DMS 273 (cell line): ENCODE results near the gene DISP3.

Experiments
- DNase-seq: peaks from one replicate; lab custom pipeline; 2025; ENCODE audit not compliant: unreplicated experiment; lab: John Stamatoyannopoulos, UW

The DISP3 gene

DNA sequence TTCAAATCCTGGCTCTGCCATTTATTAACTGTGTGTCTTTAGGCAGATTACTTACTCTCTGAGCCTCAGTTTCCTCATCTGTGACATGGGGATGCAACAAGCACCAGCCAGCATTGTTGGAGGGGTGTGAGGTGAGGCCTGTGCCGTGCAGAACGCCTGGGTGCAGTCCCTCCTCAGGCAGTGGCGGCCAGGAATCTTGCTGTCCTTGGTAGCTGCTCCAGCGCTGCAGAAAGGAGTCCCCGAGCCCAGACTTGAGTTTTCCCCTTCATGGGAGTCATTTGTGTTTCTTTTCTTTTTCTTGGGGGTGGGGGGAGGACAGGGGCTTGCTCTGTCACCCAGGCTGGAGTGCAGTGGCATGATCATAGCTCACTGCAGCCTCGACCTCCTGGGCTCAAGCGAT is 46.6 kb downstream of the DISP3 start:
- DNase-seq, result no peak

DNA sequence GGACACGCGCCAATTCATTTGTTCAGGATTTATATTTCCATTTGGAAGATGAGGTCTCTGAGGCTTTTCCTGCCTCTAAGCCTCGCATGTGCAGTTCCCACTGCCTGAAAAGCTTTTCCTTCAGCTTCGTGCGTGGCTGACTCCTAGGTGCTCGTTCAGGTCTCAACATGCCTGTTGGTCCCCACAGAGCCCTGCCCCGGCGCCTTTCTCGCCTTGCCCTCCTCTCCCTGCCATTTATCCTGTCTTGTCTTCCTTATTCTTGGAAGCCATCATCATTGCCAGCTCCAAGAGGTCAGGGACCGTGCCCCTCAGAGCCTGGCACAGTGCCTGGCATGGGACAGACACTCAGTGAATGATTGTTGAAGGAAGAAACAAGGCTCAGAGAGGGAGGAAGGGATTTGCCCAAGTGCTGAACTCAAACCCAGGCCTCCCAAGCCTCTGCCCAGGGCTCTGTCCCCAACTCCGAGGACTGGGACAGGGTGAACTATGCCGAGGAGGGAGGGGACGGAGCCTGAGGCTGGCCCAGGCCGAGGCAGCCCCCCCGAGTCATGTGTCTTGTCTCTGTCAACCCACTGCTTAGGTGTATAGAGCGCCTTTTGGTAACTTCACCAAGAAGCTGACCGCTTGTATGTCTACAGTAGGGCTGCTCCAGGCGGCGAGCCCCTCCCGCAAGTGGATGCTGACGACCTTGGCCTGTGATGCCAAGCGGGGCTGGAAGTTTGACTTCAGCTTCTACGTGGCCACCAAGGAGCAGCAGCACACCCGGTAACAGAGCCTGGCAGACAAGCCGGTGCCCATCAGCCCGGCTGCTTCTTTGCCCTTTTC is 47.3 kb downstream of the DISP3 start:
- DNase-seq, result no peak

DNA sequence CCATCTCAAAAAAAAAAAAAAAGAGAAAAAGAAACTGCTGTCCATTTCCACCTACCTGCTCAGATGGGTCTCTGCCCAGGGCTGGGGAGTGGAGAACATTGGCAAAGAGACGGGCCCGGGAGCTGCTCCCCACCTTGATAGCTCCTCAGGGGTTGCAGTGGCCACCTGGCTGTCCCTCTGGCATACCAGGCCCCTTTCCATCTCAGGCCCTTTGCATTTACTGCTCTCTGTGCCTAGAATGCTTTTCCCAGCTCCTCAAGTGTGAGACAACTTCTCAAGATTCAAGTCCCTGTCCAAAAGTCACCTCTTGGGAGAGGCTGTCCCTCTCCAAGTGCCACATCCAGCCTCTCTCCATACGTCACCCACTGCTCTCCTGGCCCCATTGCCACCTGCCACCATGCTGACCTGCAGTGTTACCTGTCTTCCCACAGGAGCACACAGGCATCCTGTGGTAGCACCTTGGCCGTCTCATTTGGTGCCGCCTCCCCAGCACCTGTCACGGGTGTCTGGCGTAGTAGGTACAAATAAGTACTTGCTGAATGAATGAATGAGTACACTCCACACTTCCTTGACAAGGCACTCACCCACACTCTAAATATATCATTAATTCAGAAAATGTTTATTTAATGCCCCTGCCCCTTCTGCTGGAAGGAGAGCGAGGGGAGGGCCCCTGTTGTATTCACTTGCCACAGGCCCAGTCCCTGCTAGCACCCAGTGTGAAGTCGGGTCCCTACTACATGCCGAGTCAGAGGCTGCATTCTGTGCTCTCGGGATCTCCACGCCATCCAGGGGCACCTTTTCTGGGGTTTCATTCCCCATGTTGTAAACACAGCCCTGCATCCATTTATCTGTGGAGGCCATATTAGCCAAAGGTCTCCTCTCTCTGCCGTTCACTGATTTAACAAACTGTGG is 48.8 kb downstream of the DISP3 start:
- no peak for DNase-seq

DNA sequence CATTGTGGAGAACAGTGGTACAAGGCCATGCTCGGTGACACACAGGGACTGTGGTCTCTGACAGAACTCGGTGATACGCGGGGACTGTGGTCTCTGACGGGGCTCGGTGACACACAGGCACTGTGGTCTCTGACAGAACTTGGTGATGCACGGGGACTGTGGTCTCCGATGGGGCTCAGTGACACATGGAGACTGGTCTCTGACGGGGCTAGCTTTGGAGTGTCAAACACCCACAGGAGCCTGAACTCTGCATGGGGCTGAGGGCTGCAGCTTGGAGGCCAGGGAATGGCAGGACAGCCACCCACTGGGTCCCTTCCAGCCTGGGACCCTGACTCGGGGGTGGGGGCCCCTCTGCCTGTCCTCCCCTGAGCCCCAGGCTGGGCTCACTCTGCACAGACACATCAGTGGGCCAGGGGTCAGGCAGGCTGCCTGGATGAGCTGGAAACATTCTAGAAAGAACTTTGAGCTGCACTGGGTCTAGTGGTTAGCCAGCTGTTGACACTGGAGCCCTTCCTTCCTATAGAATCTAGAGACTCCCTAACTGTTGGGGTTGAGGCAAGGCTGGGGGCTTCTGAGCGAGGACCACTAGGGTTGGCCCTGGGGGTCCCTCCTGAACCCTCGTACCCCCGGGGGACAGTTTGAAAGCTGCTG is 49.8 kb downstream of the DISP3 start:
- DNase-seq, result no peak

DNA sequence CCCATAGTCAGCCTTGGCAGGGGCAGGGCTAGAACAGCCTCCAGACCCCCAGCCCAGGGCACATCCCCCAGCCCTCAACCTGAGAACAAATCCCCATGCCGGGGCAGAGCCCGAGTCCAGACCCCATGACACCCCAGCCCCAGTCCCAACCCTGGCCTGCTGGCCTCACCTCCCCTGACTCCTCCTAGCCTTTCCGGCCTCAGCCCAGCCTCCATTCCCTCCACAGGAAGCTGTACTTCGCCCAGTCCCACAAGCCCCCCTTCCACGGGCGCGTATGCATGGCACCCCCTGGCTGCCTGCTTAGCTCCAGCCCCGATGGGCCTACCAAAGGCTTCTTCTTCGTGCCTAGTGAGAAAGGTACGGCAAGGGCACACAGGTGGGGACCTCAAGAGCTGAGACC is 50.4 kb downstream of the DISP3 start:
- no peak for DNase-seq

DNA sequence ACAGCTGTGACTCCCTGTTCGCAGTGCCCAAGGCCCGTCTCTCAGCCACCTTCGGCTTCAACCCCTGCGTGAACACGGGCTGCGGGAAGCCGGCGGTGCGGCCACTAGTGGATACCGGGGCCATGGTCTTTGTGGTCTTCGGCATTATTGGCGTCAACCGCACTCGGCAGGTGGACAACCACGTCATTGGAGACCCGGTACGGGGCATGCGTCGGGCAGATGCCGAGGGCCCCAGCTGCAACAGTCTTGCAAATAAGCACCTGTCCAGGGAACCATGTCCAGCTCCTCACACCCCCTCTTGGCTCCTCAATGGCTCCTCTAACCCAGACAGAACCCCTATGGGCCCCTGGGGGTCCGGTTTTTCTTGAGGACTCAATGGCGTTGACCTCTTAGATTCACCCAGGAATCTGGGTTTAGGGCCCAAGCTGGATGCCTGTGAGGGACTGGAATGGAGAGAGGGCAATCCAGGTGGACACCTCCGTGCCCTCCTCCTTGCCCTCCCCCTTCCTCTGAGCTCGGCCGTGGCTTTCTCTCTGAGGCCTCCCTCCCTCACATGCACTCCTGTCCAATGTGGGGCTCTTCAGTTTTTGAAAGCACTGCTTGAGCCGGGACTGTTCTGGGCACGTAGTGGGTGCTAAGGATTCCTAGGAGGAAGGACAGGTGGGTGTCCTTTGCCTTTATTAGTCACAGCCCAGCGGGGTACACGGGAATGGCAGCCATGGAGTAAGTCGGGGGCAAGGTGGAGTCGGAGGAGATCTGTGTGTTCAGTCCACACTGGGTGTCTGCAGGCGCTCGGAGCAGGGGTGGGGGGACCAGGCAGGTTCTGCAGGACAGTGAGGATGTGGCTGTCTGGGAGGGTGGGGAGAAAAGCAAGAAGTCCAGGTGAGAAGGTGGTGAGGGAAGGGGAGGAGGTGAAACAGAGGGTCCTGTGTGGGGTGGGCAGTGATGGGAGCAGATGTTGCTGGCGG is 51.1 kb downstream of the DISP3 start:
- DNase-seq, result no peak

DNA sequence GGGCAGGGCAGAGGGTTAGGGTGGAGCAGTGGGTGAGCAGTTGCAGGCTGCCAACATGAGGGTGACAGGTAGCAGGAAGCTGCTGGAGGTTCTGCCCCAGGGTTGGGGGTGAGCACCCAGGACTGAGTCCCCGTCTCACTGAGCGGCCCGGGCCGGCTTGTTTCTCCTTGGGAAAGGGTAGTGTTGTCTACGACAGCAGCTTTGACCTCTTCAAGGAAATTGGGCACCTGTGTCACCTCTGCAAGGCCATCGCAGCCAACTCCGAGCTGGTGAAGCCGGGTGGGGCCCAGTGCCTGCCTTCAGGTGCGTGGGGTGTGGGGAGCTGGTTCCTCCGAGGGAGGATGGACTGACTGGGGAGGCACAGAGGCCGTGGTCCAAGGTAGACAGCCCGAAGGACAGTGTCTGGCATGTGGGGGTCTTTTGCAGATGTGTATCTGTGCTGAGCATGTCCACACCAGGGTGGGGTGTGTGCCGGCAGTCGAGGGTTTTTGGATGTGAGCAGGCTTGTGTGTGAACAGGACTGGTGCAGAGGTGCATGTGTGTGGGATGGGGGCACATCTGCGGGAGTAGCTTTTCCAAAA is 51.9 kb downstream of the DISP3 start:
- DNase-seq, result no peak

DNA sequence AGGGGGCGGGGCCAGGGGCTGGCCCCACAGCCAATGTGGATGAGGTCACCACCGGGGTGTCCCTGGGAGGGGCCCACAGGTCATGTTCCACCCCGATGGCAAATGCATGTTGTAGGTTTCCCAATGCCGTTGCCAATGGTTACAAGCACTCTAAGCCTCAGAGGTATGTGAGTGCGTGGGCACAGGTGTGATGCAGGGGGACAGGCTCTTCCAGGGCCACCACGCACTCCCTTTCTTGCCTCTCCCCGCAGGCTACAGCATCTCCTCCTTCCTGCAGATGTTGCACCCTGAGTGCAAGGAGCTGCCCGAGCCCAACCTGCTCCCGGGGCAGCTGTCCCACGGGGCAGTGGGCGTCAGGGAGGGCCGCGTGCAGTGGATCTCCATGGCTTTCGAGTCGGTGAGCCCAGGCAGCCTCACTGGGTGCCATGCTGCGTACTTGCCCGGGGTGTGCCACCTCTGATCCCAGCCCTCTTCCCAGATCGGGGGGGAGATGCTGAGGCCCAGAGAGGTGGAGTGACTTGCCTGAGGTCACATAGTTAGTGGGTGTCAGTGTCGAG is 52.4 kb downstream of the DISP3 start:
- DNase-seq, result peak; percentile 24

DNA sequence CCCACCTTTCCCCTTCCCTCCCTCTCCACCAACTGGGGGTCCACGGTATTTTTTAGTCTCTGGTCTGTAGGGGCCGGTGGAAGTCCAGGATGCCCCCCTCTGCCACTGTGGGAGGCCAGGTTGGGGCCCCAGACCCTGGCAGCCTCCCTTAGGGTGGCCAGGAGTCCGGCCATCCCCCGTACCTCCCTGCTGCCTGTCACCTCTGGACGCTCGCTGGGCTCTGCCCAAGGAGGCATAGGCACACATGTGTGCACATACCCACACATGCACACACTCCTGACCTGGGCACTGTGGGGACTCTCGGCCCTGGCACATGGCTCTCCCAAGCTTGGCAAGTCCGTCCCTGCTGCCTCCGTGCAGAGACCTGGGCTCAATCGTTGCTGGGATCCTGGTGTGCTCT is 53.0 kb downstream of the DISP3 start:
- no peak for DNase-seq

DNA sequence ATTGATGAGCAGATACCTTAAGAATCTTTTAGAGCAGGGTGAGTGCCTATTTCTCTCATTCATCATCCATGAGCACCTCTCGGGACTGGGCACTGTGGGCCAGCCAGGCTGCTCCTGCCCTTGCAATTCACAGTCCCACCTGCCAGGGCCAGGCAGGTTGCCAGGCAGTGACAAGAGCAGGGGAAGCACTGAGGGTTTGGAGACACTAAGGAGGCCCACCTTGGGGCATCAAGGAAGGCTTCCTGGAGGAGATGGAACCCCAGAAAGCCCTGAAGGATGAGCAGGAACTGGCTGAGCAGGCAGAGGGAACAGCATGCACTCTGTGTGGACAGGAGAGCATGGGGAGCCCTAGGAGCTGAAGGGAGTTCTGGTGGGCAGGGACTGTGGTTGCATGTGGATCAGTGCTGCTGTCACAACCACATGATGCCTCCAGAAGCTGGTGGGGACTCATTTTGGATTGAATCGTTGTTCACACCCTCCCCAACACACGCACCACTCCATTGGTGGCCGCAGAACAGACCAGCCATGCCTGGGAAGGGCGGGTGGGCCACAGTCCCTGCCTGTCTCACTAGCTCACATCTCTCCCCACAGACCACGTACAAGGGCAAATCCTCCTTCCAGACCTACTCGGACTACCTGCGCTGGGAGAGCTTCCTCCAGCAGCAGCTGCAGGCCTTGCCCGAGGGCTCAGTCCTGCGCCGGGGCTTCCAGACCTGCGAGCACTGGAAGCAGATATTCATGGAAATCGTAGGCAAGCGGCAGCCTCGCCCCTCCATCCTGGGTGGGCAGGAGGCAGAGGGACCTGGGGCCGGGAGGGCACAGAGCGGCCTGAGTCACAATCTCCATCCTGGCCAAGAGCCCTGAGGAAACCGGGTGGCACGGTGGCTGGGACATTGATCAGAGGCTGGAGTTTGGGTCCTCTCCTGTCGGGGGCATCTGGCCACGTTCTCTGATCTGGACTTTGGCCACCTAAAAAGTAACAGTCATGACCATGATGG is 55.1 kb downstream of the DISP3 start:
- DNase-seq, result no peak

DNA sequence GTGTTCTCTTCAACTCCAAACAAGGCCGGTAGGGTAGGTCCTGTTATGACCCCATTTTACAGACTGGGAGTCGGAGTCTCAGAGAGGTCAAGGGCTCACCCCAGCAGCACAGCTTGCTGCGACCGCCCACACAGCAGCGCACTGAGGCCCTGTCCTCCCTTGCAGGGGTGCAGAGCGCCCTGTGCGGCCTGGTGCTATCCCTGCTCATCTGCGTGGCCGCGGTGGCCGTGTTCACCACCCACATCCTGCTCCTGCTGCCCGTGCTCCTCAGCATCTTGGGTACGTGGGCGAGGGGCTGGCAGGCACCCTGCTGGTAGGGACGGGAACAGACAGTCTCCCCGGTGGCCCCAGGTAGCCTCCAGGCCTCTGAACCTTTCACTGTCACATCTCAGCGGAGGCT is 55.9 kb downstream of the DISP3 start:
- DNase-seq, result no peak

DNA sequence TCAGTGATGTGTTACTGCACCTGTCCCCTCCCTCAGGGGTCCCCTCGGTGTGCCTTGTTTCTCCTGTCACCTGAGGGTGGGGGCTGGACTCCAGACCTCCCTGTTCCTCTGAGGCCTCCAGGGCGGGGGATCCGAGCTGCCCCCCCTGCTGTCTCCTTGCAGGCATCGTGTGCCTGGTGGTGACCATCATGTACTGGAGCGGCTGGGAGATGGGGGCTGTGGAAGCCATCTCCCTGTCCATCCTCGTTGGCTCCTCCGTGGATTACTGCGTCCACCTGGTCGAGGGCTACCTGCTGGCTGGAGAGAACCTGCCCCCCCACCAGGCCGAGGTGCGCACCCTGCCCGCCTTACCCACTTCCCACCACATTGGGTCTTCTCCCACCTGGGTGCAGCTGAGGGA is 56.4 kb downstream of the DISP3 start:
- no peak for DNase-seq

DNA sequence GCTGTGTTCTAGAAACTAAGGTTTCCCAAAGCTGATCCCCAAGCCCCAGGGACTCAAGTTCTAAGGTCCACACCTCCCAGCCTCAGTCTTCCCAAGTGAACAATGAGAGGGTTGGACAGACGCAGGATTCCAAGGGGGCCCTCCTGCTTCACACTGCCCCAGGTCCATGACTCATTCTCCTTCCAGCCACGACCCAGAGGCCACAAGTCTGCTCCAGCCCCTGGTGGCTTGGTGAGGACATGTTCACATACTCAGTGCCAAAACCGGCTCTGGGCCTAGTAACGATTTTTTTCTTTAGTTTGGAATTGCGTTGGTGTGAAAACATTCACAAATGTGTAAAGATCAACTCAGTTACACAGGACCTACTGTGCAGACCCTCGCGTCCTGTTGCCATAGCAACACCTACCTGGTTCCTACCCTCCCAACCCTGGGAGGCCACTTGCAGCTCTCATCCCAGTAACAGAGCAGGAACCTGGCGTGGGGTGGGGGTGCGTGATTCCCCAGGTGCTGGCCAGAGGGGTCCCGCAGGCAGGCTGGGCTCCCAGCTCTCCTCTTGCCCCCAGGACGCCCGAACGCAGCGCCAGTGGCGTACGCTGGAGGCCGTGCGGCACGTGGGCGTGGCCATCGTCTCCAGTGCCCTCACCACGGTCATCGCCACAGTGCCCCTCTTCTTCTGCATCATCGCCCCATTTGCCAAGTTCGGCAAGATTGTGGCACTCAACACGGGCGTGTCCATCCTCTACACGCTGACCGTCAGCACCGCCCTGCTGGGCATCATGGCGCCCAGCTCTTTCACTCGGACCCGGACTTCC is 57.0 kb downstream of the DISP3 start:
- peak; percentile 34 for DNase-seq

DNA sequence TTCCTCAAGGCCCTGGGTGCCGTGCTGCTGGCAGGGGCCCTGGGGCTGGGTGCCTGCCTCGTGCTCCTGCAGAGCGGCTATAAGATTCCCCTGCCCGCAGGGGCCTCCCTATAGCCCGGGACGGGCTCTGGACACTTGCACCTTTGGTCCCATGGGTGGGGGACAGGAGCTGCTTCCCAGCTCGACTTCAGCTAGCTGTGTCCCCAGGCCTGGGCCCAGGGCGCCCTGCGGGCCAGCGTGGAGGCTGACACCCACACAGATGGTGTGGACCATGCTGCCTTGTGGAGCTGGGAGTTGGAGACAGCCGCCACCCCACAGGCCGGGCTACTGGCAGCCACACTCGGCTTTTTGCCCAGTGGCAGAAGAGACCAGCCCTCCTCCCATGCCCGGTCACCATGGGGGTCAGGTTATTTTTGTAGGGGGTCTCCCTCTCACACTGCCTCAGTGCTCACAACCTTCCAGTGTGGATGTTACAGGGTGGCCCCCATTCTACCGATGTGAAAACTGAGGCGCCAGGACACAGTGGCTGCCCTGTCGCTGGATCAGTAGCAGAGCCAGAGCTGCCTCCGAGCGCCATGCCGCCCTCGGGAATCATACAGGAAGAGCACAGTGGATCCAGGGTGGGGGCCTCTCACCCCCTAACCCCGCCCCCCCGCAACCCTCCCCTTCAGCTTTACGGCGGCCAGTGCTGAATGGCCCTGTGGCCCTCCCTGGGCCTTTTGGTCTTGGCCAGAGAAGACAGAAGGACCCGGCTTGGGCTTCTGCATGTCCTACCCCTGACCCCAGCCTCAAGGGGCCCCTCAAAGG is 57.8 kb downstream of the DISP3 start:
- no peak for DNase-seq

DNA sequence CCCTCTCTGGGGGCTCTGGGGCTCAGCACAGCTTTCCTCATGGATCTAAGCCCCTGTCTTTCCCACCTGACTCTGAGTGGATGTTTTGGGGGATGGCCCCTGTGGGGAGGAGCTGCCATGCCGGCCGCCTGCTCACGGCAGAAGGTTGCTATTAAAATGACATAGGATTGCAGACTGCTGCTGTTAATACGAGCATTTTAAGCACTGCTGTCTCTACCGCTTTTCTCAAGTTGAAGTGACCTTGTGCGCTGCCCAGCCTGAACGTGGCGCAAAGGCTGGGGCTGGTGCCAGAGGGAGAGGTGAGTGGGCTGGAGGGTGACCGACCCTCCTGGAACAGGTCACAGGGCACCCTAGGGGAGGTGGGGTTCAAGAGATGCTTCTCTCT is 58.4 kb downstream of the DISP3 start:
- no peak for DNase-seq

DNA sequence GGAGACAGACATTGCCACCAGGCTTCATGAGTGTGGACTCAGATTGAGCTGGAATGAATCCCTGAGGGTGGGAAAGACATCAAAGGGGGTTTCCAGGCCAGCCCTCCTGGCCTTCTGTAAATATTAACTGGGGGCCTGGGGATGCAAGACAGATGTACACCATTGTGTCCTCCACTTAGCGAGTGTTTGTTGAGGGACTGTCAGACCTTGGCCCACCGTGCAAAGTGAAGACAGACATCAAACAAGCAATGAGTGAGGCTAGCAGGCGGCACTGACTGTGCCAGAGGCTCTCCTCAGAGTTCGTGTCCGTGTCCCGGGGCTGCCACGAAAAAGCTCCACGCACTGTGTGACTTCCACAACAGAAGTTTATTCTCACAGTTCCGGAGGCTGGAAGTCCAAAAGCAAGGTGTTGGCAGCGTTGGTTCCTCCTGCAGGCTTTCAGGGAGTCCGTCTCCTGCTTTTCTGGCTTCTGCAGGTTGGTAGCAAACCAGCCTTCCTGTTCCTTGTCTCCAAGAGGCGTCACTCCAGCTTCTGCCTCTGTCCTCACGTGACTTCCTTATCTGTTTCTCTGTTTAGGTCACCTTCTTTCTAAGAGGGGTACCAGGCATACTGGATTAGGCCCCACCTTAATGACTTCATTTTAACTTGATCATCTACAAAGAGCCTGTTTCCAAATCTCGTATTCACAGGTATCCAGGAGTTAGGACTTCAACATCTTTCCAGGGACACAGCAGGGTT is 59.1 kb downstream of the DISP3 start:
- DNase-seq, result no peak
